Forelimb muscle (tissue), 1 donor: ENCODE data around the gene GPR137B. TPM values are rescaled to one million over a fixed set of nuclear protein-coding genes. Genes with fewer than 3 reads are reported as not detected.

Experiments
- DNase-seq: peaks from one replicate; pipeline ENCODE4 v3.0.0-alpha.2; 2013; ENCODE audit warnings: low read depth
- polyA plus RNA-seq: library from polyadenylated mRNA; unstranded; fragments of 120-200 nt; gene quantifications from one replicate; pipeline ENCODE4 v1.2.1, GENCODE V29; 2013; ENCODE audit not compliant: insufficient read length

The GPR137B gene
- polyA plus RNA-seq, 1 donor, result 3.7 TPM

DNA sequence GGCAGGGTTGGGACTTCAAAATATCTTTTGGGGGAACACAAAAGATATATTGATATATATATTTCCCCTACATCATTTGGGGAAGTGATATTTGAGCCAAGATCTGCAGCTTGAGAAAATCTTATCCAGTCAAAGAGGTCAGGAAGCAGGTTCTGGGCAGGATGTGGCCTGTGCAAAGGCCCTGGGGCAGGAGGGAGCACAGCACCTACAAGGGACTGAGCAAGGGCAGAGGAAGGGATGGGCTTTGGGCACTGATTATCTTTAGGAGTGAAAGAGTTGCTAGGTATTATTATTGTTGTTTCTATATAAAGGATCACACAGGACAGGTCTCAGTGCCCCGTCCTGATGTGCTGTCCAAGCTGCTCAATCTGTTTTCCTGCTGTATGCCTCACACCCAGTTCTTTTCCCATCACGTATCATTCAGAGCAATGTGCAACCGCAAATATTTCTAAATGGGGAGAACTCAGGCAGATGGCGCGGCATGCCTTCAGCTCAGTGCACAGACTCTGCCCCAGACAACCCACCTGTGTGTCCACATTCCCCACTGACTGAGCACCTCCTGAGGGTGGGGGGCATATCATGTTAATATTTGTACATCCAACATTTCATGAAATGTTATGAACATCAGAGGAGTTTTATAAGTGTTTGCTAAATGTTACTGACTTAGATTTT, 28.1 kb upstream of the GPR137B start:
- DNase-seq, result no peak

DNA sequence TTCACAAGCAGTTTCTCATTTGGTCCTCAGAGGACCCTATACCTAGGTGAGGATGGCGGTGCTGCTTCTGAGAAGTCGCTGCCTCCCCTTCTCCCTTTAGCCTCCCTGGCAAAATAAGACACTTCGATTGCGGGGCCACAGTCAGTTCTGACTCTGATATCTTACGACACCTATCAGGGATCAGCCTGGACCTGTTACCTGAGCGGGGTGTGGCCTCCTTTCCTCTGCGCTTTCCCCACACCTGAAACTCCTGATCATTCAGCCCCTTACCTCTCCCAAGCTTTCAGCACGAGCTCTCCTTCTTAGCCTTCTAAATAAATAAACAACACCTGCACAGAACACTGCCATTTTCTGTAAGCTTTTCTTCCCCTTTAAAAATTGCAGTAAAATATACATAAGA, 24.6 kb upstream of the GPR137B start:
- DNase-seq, result no peak

DNA sequence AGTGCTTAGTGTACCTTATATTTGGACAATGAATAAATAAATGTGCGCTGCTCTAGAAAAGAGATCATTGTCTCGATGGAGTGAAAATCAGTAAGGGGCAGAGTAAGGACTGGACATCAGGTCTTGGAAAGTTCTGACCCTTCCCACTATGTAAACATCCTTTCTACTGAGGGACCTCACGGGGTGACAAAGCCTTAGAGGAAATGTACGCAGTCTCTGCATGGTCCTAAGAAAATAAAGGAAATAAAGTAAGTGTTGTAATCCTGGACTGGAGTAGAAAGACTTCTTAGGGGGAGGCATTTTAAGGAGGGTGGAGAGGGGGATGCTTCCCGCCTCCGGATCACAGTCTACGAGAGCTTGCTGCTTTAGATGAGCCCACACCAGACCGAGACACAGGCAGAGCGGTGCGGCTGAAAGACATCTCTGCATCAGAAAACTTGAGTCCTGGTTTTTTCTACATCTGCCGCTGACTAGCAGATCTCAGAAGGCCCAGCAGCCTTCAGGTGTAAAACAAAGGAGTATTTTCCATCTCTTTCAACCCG, 22.3 kb upstream of the GPR137B start:
- no peak for DNase-seq

DNA sequence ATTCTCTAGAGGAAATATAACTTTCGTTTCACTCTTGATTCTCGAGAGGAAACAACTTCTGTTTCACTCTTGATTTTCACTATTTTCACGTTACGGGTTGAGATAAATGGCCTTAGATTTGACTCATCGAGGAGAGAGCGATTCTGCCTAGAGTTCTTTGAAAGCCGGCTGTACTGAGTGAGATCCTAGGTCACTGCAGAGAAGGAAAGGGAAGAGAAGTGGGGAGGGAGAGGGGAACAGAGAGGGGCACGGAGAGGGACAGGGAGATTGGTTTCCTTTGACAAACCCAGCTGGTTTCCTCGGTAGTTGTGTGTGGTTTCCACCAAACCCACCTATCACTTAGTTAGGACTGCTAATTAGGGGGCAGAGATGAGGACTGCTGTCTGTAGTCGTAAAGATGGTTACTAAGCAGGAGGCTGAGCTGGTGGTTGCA, 21.6 kb upstream of the GPR137B start:
- DNase-seq, result no peak

DNA sequence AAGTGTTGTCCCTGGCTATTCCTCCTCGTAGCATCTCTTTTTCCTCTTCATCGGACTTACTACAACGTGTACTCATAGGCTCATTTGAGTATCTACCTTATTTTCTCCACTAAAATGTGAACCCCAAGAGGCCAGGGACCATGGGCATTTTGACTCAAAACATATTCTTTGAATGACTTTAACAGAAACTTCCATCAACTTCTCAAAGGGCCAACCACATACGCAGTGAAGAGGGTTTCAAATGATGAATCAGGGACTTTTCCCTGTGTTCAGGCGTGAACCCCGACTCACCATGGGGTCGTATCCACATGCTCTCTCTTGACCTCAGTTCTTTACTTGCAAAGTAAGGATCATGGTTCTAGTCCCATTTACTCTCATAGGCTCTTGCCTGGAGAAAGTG, 20.2 kb upstream of the GPR137B start:
- DNase-seq, result no peak

DNA sequence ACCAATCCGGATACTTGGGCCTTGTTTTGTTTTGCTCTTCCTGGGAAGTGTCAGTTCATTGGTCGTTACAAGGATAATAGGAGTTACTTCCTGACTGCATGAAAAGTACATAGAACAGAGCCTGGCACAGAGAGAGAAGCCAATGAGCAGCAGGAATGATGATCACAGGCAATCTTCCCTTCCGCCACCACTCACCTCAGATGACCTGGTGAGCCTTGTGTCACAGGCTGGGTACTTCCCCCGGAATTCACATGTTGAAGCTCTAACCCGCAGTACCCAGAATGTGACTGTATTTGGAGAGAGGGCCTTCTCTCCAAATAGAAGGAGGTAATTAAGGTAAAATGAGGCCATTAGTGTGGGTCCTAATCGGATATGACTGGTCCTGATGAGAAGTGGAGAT, 18.8 kb upstream of the GPR137B start:
- DNase-seq, result no peak

DNA sequence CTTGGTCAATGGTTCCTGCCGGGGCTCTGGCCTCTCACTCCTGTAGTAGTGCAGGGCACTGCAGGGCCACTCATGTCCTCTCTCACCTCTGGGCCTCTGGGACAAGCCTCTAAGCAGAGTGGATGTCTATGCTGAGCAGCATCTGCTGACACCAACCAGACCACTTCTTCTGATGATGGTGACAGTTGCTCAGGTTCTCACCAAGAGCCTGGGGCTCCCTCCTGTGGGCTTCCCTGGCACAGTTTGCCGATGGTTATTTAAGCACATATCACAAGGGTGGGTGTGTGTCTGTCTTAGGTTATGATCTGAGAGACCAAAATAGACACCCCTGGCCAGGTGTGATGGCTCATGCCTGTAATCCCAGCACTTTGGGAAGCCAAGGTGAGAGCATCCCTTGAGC, 17.4 kb upstream of the GPR137B start:
- no peak for DNase-seq

DNA sequence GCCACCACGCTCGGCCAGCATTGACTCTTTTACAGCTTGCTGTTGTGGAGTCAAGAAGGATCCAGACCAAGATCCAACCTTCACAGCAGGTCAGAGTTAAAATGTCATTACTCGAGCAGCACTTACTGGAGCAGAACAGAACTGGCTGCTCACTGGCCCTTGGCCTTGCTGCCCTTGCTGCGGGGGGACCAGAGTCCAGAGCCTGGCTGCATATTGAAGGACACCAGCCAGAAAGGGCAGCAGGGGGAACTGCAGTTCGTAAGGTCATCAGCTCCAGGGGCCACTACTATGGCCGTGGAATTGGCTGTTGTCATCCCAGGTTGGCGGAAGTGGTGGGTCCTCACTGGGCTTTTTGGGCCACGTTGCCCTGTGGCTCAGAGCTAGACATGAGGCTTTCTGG, 15.3 kb upstream of the GPR137B start:
- DNase-seq, result no peak

DNA sequence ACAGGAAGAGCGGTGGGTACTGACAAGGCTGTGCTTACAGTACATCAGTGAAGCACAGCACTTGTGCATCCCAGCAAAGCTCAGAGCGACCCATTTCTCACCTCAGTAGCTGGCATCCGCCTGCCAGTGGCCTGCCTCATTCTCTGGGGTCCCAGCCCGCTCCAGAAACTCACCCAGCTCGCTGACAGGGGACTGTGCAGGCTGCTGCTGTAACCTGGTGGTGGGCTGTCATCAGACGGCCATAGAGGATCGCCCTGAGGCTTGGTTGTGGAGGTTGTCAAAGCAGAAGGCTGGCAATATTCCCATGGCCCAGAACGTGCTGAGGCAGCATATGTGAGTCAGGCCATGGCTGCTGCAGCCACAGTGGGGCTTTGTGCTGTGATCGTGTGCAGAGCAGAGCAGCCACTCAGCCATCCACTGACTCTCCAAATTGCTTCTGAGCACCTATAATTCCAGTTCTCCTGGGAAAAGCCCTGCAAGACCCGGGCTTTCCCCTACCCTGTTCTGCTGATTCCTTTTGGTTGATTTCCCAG, 13.6 kb upstream of the GPR137B start:
- no peak for DNase-seq

DNA sequence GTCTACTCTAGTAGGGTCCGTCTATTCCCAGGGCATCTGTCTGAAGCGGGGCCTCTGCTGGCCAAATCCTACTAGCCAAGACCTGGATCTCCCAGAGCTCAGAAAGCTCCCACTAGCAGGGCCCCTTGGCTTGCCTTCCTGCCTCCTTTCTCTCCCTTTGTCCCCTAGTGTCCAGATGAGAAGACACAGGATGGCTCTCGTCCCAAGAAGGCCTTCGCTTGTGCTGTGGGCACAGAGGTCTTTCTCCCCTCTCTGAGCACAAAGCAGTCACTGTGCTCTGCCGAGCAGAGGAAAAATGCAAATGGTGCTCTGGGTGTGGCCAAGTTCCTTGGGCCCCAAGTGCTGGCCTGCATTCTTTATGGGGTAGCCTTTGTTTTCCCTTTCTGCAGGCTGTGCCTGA, 13.0 kb upstream of the GPR137B start:
- no peak for DNase-seq

DNA sequence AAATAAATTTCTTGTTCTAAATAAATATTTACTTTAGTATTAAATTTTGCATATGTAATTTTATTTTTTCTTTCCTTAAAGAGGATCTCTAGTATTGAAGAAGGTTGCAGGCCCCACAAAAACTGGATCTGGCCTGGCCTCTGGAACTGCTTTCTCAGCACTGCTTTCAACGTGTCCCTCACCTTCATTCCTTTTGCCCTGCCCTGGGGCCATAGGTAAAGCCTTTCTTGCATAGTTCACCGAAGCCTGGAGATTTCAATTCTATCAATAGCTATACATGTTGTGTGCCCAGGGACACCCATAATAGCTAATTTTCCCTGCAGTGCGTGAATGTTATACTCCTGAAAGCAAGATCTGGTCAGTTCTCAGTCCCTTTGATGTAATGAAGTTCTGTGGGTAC, 12.0 kb upstream of the GPR137B start:
- DNase-seq, result no peak

DNA sequence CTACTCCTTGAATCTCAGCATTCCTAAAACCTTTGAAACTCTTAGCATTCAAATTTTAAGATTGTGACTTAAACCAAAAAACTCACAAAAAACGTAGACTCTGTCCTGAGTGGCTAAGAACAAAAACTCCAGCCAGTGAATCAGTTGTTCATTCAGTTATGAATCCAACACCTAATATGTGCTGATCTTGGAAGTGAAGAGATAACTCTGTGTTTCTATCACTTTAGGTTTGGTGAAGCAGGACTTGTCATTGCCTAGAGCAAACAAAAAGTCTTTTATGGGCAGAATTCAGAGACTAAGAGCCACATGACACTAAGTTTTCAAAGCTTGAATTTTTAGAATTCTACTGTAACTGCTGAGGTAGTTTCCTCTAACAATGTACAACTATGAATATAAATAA, 10.4 kb upstream of the GPR137B start:
- DNase-seq, result no peak

DNA sequence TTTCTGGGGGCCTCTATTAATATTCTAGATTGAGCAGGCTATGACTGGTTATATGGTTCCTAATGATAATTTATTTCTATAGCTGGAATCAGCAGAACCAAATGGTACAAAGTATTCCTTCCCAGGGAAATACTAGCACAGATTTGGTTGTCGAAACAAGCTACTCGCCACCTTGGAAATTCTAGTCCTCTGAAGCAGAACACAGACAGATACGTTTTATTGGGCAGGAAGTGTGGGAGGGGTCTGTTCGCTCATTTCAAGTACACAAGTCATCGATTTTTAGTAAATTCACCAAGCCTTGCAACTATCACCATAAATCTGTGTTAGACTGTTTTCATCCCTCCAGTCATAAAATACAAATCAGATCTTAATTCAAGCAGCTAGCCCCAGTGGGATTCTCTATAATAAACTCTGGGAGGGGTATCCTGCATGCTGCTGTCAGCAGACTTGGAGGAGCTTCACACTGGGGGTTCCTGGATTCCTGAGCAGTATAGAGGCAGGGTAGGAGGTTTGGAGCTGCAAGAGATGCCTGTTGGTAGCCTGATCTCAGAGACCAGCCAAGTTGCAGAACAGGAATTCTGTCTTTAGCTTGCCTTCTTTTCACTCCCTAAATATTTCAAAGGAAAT, 9.8 kb upstream of the GPR137B start:
- DNase-seq, result no peak

DNA sequence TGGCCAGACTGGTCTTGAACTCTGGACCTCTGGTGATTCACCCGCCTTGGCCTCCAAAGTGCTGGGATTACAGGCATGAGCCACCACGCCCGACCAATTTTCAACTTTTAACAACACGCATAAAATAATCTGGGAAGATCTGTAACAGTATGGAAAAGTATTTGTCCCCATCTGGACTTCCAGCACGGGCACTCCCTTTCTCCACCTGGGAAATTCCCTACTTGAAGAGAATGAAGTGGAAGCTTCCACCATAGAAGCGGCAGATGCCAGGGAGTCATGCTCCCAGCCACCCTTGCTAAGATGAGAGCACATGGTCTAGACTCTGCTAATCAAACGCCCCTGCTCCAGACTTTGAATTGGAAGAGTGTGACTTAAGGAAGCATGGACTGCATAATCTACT, 9.0 kb upstream of the GPR137B start:
- no peak for DNase-seq

DNA sequence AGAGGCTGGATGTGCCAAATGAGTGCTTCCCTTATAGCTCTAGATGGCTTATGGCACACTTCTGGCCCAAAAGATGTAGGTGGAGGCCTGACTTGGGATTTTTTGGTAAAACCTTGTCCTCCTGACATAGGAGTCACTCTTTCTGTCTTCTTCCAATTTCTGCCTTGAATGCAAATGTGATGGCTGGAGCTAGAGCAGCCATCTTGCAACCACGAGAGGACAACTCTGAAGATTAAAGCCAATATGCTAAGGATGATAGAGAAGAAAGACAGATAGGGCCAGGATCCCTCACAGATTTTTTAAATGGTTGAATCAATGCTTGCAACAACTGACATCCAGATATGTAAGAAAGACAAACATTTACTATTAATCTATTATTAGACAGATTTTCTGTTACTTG, 8.5 kb upstream of the GPR137B start:
- DNase-seq, result no peak

DNA sequence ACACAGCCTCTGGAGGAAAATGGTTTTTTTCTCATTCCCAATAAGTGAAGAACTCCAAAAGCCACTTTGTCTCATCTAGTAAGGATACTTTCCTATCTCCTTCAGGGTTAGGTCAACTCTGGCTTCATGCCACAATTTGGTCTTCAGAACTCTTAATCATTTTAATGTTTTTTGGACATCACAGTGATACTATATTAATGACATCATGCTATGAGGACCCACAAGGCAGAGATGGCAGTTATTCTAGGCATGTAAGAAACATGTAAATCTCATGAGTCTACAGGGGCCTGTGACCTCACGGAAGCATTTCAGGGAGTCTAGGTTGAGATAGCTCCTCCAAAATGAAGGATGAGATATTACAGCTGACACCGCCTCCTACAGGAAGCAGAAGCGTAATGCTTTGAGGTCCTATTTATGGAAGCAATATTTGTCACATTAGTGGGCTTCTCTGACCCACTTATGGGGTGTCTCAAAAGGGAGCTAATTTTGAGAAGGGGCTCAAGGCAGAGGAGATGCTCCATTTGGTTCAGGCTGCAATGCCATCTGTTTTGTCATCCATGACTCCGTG, 5.0 kb upstream of the GPR137B start:
- DNase-seq, result no peak

DNA sequence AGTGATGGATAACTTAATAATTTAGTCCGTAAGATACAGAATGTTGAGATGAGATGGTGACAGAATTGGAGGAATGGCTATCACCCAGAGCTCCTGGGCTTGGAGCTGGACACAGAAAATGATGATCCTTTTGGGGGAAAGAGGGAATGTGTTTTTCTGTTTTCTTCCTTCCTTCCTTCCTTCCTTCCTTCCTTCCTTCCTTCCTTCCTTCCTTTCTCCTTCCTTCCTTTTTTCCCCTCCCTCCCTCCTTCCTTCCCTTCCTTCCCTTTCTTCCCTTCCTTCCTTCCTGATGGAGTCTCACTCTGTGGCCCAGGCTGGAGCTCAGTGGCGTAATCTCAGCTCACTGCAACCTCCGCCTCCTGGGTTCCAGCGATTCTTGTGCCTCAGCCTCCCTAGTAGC, 2.8 kb upstream of the GPR137B start:
- DNase-seq, result no peak

DNA sequence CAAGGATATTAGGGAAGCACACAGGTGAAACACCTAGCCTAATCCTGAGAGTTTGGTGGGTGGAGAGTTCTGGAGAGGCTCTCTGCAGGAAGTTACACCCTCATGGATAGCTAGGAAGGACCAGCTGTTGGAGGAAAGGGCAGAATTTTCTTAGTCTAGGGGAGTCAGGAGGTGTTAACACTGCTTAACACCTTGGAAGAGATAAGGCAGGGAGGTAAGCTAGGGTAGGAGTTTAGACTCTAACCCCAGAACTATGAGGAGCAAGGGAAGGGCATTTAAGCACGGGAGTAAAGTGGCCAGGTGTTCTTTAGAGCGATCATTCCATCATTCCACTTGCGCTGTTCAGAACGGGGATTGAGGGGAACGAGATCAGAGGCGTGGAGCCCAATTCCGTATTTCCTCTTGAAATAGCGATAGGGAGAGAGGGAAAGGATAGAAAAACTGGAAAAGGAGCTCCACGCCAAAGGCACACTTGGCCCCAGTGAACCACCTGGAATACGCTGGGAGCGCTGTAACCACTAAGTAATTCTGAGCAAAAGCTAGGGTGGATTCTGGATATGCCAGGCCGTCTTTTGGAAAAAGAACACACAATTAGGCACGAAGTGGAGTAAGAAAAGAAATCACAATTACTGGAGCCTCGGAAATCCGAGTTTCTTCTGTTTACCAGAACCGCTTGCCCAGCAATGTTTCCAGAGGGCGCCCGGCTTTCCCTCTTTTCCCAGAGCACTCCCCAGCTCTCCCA, 1.5 kb upstream of the GPR137B start:
- no peak for DNase-seq

DNA sequence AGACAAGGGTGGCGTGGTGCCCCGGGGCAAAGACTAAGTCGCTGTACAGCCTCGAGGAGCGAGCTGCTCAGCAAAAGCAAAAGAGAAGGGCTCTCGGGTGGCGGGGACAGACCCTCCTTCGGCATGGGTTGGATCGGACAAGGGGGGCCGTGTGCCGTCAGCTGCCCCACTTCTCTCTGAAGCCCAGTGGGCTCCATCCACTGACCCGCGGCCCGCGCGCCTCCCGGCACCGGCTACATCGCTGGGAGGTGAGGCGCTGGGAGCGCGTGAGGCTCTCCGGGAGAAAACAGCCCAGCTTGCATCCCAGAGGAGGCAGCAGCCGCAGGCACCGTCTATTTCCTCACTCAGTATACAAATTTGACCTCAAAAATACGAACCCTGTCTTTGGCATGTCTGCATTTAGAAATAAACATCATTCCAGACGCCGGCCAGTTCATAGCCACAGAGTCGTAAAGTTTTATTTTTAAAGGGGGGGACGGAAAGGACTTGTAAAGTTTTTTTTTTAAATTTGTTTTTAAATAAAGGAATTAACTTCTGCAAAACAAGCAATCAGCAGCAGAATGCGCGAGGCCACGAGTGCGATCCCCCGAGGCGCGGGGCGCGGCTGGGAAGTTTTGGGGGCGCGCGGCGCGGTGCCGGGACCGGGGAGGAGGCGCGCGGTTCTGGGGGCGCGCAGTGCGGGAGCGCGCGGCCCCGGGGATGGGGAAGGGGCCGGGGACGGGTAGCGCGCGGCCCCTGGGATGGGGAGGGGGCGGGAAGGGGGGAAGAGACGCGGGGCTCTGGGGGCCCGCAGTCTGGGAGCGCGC, 689 bp upstream of the GPR137B start:
- DNase-seq, result no peak

DNA sequence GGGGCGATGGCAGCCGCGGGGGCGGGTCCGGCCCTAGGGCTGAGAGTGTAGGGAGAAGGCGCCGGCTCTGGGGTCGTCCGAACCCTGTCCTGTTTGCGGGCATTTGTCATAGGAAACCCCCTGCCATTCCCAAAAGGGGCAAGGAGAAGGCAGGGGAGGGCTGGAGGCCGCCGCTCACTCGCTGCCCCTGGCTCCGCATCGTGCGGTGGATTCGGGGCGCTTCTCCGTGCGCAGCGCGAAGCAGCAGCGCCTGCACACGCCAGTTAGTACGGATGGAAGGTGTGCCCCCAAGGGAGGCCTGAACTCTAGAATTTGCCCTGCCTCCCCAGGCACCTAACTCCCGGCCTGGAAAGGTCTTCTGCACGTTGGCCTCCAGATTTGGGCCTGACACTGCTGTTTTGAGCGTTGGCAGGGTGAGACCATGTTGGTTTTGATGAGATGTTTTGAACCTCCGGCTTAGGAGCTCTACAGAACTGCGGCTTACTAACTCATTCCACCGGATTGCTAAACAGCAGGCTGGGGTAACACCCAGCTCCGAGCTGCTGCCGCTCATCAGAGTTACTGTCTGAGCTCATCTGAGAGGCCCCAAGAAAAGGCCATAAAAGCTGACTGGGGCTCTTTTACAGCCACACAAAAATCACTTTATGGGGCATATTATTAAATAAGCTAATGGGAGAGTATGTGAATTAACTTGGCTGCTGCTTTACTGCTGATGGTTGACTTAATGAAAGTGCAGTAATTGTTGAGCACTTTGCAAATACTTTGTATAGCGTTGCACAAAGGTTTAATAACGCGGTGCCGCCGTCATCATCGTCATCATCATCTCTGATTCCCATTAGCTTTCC, 987 bp downstream of the GPR137B start:
- DNase-seq, result no peak

DNA sequence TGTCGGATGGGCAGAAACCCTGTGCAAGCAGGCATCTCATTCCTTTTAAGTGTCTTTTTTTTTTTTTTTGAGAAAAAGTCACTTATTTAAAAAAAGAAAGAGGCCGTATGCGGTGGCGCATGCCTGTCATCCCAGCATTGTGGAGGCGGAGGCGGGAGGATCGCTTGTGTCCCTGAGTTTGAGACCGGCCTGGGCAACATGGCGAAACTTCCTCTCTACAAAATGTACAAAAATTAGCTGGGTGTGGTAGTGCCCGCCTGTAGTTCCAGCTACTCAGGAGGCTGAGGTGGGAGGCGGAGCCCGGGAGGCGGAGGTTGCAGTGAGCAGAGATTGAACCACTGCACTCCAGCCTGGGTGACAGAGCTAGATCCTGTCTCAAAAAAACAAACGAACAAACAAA, 1.7 kb downstream of the GPR137B start:
- no peak for DNase-seq
